ENCODE measurements around the gene UBE2Q1. TPM values are rescaled to one million over a fixed set of nuclear protein-coding genes. Genes with fewer than 3 reads are reported as not detected.
A peak's percentile ranks its signal among the peaks of the same experiment; 100 is the strongest.

Gene UBE2Q1
- total RNA-seq (12.7 TPM), polyA plus RNA-seq (39.1 TPM)

DNA sequence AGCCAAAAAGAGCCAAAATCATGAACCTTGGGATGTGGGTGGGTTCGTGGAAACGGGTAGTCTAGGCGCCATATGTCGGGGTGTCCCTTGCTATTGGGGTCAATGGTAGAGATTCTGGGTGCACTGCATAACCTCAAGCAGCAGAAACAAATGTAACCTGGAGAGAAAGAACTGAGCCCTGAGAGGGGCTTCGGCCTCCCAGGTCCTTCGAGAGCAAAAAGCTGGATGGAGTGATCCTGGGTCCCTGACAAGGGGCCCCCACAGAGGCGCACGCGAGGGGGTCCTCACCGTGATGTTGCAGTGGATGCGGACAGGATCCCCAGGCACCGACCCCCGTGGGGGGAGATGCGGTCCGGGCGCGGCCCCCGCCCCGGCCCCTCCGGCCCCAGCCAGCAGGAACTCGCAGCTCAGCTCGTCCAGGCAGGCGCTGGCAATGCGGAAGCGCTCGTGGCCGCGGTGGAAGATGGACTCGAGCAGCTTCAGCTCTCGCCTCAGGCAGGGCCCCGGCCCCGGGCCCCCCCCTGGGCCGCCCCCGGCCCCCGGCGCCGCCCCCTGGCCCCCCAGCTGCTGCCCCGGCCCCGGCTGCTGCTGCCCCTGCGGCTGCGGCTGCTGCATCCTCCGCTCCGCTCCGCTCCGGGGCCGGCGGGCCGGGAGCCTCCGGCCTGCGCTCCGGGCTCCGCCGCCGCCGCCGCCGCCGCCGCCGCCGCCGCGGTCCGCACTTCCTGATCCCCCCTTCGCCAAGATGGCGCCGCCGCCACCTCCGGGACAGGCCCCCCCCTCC lies at the start of gene UBE2Q1:
UBE2Q1 (minus strand) TSS at position 724 of the 781 bp plus-strand sequence; CDS start at position 615, 109 bp downstream.
- H3K36me3 ChIP-seq (ENCODE audit: insufficient read depth): peaks cover 3% of the 10 kb centered on the region
- H3K27ac ChIP-seq (ENCODE audit: low read depth): peak within 1 kb of the TSS; percentile 79
- under 1% methylated on average over 67 of the region's 69 CpGs for WGBS
- DNase-seq (ENCODE audit: extremely low spot score): no peak
- H3K4me1 ChIP-seq (ENCODE audit: insufficient read depth): no peaks in the 10 kb centered on the region
- H3K4me3 ChIP-seq (ENCODE audit: low read depth, low read length): peak within 1 kb of the TSS; percentile 98

DNA sequence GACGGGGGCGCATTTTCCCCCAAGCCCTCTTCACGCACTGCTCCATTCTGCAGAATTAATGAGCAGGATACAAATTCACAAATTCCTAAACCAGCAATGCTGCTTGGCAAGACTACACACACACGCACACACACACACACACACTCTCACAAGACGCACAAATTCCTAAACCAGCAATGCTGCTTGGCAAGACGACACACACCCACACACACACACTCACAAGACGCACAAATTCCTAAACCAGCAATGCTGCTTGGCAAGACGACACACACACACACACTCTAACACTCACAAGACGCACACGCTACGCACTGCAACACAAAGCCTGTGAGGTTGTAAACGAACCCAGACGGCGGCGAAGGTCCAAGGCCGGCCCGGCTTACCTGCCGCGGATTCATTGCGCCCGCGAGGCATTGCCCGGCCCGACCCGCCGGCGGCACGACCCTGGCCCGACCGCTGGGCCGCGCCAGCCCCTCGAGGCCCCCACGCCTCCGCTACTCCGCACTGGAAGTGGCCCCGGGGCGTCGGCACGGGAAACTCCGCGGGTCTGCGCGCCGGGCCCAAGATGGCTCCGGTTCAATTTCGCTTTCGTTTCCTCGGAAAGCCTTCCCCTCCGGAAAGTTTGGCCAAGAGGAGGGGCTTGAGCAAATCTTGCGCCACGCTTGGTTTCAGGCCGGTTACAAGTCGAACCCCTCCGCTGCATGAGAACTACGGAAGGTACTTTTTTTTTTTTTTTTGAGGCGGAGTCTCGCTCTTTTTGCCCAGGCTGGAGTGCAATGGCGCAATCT lies 49.3 kb upstream of the UBE2Q1 start, which contains the start of gene ADAR:
ADAR (minus strand) TSS at position 578 of the 788 bp plus-strand sequence; CDS start at position 398, 180 bp downstream.
- DNase-seq (ENCODE audit: extremely low spot score): peak; percentile 93
- Histone ChIP-seq H3K4me3 (ENCODE audit: low read depth, low read length) (peak within 1 kb of the TSS; percentile 82), H3K4me1 (ENCODE audit: insufficient read depth) (peaks cover 1% of the 10 kb centered on the region), H3K36me3 (ENCODE audit: insufficient read depth) (no peaks in the 10 kb centered on the region), H3K27ac (ENCODE audit: low read depth) (peak within 1 kb of the TSS; percentile 98)
- under 1% methylated on average over 59 of the region's 59 CpGs for WGBS

DNA sequence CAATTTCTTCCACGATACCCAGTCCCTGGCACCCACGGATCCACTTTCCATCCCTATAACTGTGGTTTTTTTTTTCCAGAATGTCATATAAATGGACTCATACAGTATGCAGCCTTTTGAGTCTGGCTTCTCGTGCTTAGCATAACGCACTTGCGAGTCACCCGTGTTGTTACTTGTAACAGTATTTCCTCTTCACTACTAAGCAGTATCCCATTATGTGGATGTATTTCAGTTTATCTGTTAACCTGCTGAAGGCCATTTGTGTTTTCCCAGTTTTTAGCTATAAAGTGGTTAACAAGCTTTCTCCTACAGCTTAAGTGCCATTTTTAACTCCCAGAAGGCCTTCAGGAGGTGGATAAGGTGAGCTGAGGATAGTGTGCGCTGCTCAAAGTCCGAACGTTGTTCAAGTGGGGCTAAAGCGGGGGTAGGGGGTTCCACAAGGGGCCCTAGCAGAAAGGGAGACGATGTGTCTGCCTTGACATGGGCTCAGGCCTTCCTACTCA lies 48.7 kb upstream of the UBE2Q1 start:
- H3K4me1 ChIP-seq (ENCODE audit: insufficient read depth): peaks cover 2% of the 10 kb centered on the region
- peak; percentile 6 for DNase-seq (ENCODE audit: extremely low spot score)
- H3K27ac ChIP-seq (ENCODE audit: low read depth): peak overlapping the region; percentile 98
- 11% methylated on average over 11 of the region's 11 CpGs for WGBS
- H3K4me3 ChIP-seq (ENCODE audit: low read depth, low read length): peak overlapping the region; percentile 82
- H3K36me3 ChIP-seq (ENCODE audit: insufficient read depth): no peaks in the 10 kb centered on the region

DNA sequence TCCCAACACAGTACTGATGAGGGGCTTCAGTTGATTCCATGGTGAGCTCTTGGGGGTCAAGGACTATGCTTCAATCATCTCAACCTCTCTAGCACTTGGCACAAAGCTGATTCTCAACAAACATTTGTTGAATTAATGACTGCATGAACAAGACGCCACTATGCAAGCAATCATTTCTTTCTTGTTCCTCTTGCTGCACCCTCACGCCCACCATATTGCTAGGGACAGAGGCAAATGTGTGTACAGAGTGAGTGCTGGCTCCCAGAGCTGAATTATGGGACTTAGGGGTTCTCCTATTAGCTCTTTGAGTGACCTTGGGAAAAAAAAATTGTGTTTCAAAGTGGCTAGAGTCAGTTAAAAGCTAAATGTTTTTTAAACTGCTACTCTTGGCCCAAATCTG lies 47.1 kb upstream of the UBE2Q1 start:
- DNase-seq (ENCODE audit: extremely low spot score): no peak
- peaks cover 1% of the 10 kb centered on the region for H3K4me1 ChIP-seq (ENCODE audit: insufficient read depth)
- no peaks in the 10 kb centered on the region for H3K36me3 ChIP-seq (ENCODE audit: insufficient read depth)
- no peak overlapping the region for H3K27ac ChIP-seq (ENCODE audit: low read depth)
- no peak overlapping the region for H3K4me3 ChIP-seq (ENCODE audit: low read depth, low read length)
- whole genome bisulfite sequencing: 88% methylated on average over 2 of the region's 2 CpGs

DNA sequence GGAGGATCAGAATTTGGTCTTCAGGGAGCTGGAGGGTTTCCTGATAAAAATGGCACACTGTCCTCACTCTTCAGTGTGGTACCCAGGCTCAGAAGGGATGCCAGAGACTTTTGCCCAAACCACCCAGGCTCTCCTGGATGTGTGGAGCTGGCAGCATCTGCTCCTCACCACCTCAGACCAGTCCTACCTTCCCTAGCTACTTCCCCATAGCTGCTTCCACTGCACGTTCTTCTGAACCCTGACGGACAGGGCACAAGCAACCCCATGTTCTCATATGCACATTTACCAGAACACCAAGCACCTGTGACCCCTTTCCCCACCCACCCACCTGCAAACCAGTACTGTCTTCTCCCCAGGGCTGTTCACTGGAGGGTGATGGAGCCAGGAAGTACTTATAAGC lies 44.9 kb upstream of the UBE2Q1 start:
- no peak for DNase-seq (ENCODE audit: extremely low spot score)
- H3K4me1 ChIP-seq (ENCODE audit: insufficient read depth): peaks cover 1% of the 10 kb centered on the region

DNA sequence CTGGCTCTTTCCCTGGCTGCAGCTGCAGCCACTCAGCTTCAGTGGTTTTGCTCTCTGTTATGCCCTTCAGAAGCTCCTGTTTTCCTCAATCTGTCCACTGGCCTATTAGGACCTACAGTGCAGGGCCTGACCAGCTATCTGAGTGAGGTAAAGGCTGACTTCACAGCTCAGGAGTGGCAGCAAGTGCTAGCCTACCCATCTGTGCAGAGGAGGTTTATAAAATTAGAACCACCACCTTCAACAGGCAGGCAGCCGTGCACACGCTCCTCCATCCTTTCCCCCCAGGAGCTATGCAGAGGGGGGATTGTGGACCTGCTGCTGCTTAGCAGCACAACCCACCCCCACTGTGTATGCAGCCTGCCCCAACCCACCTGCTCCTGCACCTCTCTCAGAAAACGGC lies 41.2 kb upstream of the UBE2Q1 start:
- Histone ChIP-seq H3K4me3 (ENCODE audit: low read depth, low read length) (no peak overlapping the region), H3K27ac (ENCODE audit: low read depth) (no peak overlapping the region), H3K36me3 (ENCODE audit: insufficient read depth) (peaks cover 7% of the 10 kb centered on the region), H3K4me1 (ENCODE audit: insufficient read depth) (peaks cover 1% of the 10 kb centered on the region)
- 84% methylated on average over 3 of the region's 3 CpGs for WGBS
- DNase-seq (ENCODE audit: extremely low spot score): no peak

More for the DNA sequence above, 44.9 kb upstream of the UBE2Q1 start:
- Histone ChIP-seq H3K27ac (ENCODE audit: low read depth) (no peak overlapping the region), H3K36me3 (ENCODE audit: insufficient read depth) (no peaks in the 10 kb centered on the region), H3K4me3 (ENCODE audit: low read depth, low read length) (no peak overlapping the region)
- 58% methylated on average over 2 of the region's 2 CpGs for WGBS

DNA sequence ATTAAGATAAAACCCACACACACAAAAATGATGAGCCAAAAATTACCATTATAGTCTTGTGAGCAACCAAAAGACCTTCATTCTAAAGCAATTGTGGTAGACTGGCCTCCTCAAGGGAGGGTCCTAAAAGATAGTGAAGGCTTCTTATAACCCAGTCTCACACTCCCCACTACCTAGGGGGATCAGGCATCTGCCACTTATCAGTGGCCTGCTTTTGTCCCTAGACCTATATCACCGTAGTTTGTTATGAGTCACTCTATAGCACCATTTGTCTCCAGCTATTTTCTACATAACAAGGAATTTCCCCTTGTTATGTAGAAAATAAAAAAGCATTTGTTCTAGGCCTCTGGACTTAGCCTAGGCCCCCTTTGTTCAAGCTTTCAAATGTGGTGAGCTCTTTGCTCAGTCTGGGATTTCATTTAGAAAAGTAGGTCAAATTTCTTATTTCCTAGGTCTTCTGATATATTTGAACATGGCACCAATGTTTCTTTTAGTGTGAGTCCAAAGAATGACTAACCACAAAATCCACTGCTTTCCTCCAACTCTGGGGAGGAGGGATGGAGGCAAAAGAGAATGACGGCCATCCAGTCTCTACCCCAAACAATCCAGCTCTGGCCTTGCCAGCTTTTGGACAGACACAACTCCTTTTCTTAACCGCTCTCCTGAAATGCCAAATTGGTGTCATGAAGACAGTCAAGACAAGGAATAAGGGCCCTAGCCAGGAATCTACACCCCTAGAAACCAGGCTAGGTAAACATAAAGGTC lies 40.6 kb upstream of the UBE2Q1 start:
- Histone ChIP-seq H3K27ac (ENCODE audit: low read depth) (no peak overlapping the region), H3K4me1 (ENCODE audit: insufficient read depth) (peaks cover 1% of the 10 kb centered on the region), H3K36me3 (ENCODE audit: insufficient read depth) (peaks cover 7% of the 10 kb centered on the region), H3K4me3 (ENCODE audit: low read depth, low read length) (no peak overlapping the region)
- 71% methylated on average over 3 of the region's 3 CpGs for WGBS
- no peak for DNase-seq (ENCODE audit: extremely low spot score)

DNA sequence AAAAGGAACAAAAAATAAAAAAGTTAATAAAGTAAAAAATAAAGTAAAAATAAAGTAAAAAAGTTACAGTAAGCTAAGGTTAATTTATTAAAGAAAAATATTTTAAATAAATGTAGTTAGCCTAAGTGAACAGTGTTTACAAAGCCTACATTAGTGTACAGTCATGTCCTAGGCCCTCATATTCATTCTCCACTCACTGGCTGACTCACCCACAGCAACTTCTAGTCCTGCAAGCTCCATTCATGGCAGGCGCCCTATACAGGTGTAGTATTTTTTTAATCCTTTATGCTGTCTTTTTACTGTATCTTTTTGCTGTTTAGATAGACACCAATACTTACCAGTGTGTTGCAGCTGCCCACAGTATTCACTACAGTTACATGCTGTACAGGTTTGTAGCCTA lies 37.2 kb upstream of the UBE2Q1 start:
- peaks cover 7% of the 10 kb centered on the region for H3K36me3 ChIP-seq (ENCODE audit: insufficient read depth)

DNA sequence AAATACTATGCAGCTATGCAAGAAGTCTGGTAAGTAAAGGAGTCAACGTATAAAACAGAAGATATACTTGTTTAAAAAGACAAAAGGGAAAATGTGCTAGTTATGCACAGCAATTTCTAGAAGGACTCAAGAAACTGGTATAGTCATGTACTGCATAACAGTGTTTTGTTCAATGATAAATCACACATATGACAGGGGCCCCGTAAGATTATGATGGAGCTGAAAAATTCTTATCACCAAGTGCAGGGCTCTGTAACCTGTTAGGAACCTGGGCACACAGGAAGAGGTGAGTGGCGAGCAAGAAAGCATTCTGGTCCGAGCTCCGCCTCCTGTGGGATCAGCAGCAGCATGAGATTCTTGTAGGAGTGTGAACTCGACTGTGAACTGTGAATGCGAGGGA lies 36.3 kb upstream of the UBE2Q1 start:
- no peak for DNase-seq (ENCODE audit: extremely low spot score)
- no peaks in the 10 kb centered on the region for H3K4me1 ChIP-seq (ENCODE audit: insufficient read depth)
- H3K4me3 ChIP-seq (ENCODE audit: low read depth, low read length): no peak overlapping the region
- H3K27ac ChIP-seq (ENCODE audit: low read depth): no peak overlapping the region
- H3K36me3 ChIP-seq (ENCODE audit: insufficient read depth): peaks cover 7% of the 10 kb centered on the region
- WGBS: 90% methylated on average over 7 of the region's 7 CpGs

More for the DNA sequence above, 37.2 kb upstream of the UBE2Q1 start:
- H3K27ac ChIP-seq (ENCODE audit: low read depth): no peak overlapping the region
- no peak for DNase-seq (ENCODE audit: extremely low spot score)
- no peak overlapping the region for H3K4me3 ChIP-seq (ENCODE audit: low read depth, low read length)
- WGBS: 84% methylated on average over 1 of the region's 1 CpG
- no peaks in the 10 kb centered on the region for H3K4me1 ChIP-seq (ENCODE audit: insufficient read depth)

DNA sequence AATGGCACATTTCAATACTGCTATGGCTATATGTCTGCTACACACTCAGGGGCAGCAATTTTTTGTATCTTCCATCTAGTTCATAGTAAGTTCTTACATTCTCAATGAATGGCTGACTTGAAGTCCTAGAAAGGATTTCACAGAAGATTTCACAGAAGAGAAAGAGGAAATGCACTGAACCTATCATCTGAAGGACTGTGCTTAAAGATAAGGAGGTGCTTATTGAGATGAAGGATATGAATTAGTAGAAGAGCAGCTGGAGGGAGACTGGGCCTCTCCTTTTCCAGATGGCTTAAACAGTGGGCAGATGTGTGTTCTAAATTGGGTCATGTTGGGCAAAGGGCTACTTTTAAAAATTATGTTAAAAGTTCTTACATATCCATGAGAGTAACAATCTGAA lies 34.9 kb upstream of the UBE2Q1 start:
- Histone ChIP-seq H3K4me3 (ENCODE audit: low read depth, low read length) (no peak overlapping the region), H3K36me3 (ENCODE audit: insufficient read depth) (peaks cover 7% of the 10 kb centered on the region), H3K27ac (ENCODE audit: low read depth) (no peak overlapping the region), H3K4me1 (ENCODE audit: insufficient read depth) (no peaks in the 10 kb centered on the region)
- DNase-seq (ENCODE audit: extremely low spot score): no peak

DNA sequence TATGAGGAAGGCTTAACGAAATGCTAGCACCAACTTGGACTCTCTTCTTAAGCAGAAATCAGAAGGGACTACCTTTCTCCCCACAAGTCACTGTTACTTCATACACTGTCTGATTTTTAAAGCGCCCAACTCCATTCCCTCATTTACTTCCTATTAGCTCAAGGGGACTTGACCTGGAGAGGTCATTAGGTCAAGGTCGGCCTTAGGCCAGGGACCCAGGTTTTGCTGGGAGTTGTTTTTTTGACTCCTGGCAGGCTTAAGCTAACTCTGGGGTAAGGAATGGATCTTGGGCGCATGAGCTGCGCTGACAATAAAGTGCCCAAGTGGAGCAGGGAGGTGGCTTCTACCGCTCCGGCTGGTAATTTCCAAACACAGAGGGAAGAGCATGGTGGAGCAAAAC lies 32.7 kb upstream of the UBE2Q1 start:
- DNase-seq (ENCODE audit: extremely low spot score): no peak
- no peak overlapping the region for H3K27ac ChIP-seq (ENCODE audit: low read depth)
- H3K36me3 ChIP-seq (ENCODE audit: insufficient read depth): peaks cover 12% of the 10 kb centered on the region
- no peaks in the 10 kb centered on the region for H3K4me1 ChIP-seq (ENCODE audit: insufficient read depth)
- no peak overlapping the region for H3K4me3 ChIP-seq (ENCODE audit: low read depth, low read length)
- 93% methylated on average over 7 of the region's 7 CpGs for WGBS

DNA sequence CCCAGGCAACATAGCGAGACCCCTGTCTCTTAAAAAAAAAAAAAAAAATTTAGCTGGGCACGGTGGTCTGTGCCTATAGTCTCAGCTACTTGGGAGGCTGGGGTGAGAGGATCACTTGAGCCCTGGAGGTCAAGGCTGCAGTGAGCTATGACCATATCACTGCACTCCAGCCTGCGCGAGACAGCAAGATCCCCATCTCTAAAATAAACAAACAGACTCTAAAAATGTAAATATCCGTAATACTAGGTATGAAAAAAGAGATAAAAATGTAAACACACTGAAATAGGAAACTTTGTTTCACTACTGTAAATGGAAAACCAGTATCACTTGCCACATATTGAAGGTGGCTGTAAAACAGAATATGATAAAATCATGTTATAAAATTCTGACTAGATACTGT lies 32.3 kb upstream of the UBE2Q1 start:
- Histone ChIP-seq H3K4me3 (ENCODE audit: low read depth, low read length) (no peak overlapping the region), H3K36me3 (ENCODE audit: insufficient read depth) (peaks cover 13% of the 10 kb centered on the region), H3K4me1 (ENCODE audit: insufficient read depth) (no peaks in the 10 kb centered on the region), H3K27ac (ENCODE audit: low read depth) (no peak overlapping the region)
- 45% methylated on average over 5 of the region's 5 CpGs for WGBS
- DNase-seq (ENCODE audit: extremely low spot score): no peak

DNA sequence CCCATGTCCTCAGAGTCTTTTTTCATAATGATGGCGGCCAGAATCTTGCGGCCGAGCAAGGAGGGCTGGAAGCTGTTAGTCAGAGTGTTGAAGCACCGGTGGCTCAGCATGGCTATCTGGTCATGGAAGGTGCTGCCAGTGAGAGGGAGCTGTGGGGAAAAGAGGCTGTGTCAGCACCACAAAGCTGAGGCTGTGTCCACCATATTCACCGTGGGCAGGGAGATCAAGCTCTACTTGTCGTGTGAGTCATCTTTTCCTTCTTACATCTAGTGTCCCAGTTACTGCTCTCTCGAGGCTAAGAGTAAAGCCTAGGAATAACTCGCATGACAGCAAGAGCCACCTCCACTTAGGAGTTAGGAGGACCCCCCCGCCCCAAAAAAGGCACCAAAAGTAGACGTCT lies 31.3 kb upstream of the UBE2Q1 start:
- Histone ChIP-seq H3K36me3 (ENCODE audit: insufficient read depth) (peaks cover 14% of the 10 kb centered on the region), H3K27ac (ENCODE audit: low read depth) (no peak overlapping the region), H3K4me1 (ENCODE audit: insufficient read depth) (no peaks in the 10 kb centered on the region), H3K4me3 (ENCODE audit: low read depth, low read length) (no peak overlapping the region)
- DNase-seq (ENCODE audit: extremely low spot score): no peak
- 78% methylated on average over 10 of the region's 10 CpGs for WGBS

All from urinary bladder (tissue), 4 donors.